A673 (cell line): ENCODE measurements around the gene LAMTOR4.

Source experiments
- EZH2 ChIP-seq: fragments of 200-600 bp; sonication (generic); IDR thresholded peaks from 2 replicates; pipeline ENCODE4 v1.6.1; 2017; ENCODE audit warnings: borderline replicate concordance, low read depth, mild to moderate bottlenecking, mixed read lengths, antibody characterized with exemption, low read length; ENCODE audit not compliant: poor library complexity, severe bottlenecking
- TF ChIP-seq, protein P1 (sequence below): fragments of 300-800, 200-600 bp; sonication (generic); conservative IDR thresholded peaks from 2 replicates; pipeline ENCODE4 v1.5.1; 2017; ENCODE audit warnings: low read depth, mild to moderate bottlenecking, antibody characterized with exemption, low read length, moderate library complexity, mixed read lengths

DNA sequence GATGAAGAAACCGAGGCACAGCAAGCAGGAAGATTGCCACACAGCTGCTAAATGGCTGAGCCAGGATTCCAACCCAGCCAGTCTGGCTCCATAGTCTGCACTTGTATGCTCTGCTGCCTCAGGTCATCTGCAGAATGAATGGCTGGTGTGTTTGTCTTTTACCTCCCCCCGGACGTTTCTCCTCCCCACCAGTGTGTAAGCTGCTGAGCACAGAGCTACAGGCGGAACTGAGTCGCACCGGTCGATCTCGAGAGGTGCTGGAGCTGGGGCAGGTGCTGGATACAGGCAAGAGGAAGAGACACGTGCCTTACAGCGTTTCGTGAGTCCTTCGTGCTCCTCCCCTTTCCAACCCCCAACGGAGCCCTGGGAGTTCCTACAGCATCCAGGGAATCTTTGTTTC lies 26.7 kb upstream of the LAMTOR4 start:
- TF ChIP-seq, protein P1, sequence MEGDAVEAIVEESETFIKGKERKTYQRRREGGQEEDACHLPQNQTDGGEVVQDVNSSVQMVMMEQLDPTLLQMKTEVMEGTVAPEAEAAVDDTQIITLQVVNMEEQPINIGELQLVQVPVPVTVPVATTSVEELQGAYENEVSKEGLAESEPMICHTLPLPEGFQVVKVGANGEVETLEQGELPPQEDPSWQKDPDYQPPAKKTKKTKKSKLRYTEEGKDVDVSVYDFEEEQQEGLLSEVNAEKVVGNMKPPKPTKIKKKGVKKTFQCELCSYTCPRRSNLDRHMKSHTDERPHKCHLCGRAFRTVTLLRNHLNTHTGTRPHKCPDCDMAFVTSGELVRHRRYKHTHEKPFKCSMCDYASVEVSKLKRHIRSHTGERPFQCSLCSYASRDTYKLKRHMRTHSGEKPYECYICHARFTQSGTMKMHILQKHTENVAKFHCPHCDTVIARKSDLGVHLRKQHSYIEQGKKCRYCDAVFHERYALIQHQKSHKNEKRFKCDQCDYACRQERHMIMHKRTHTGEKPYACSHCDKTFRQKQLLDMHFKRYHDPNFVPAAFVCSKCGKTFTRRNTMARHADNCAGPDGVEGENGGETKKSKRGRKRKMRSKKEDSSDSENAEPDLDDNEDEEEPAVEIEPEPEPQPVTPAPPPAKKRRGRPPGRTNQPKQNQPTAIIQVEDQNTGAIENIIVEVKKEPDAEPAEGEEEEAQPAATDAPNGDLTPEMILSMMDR: no peak
- no peak for TF ChIP-seq EZH2
